Heart left ventricle (tissue), 16 donors: ENCODE data around the gene OSBP2. TPM values are rescaled to one million over a fixed set of nuclear protein-coding genes. Genes with fewer than 3 reads are reported as not detected.
A peak's percentile ranks its signal among the peaks of the same experiment; 100 is the strongest.

Source experiments
- ATAC-seq, 4 donors: fragments of 200-7000 bp; cut with Tn5 transposase; one replicate each; pipeline ENCODE4 v1.9.1; 2020 to 2022; ENCODE audit warnings: moderate library complexity in 4 of 4, mild to moderate bottlenecking in 3 of 4, moderate number of reproducible peaks in 1 of 4
- DNase-seq, 5 donors: peaks; one replicate each; pipeline ENCODE4 v3.0.0-alpha.2; 2020
- H3K27ac ChIP-seq, 12 donors: fragments of 200-600 bp; sonication (generic) in 4 of 12; one replicate each; pipeline versions ENCODE4 v1.5.0 to v1.8.0; 2016 to 2022; ENCODE audit warnings: mild to moderate bottlenecking in 2 of 12
- H3K27me3 ChIP-seq, 9 donors: fragments of 200-600 bp; sonication (generic) in 2 of 9; one replicate each; pipeline versions ENCODE4 v1.5.1 to v1.8.0; 2016 to 2022; ENCODE audit warnings: mild to moderate bottlenecking in 3 of 9
- H3K36me3 ChIP-seq, 9 donors: fragments of 200-600 bp; sonication (generic) in 2 of 9; one replicate each; pipeline versions ENCODE4 v1.5.0 to v1.8.0; 2018 to 2022; ENCODE audit warnings: mild to moderate bottlenecking in 2 of 9
- H3K4me1 ChIP-seq, 12 donors: fragments of 200-600 bp; sonication (generic) in 4 of 12; one replicate each; pipeline versions ENCODE4 v1.5.0 to v1.8.0; 2016 to 2022; ENCODE audit warnings: mild to moderate bottlenecking in 3 of 12
- H3K4me3 ChIP-seq, 12 donors: fragments of 200-600 bp; sonication (generic) in 4 of 12; one replicate each; pipeline versions ENCODE4 v1.5.0 to v1.8.0; 2017 to 2022; ENCODE audit warnings: mild to moderate bottlenecking in 9 of 12, moderate library complexity in 4 of 12
- H3K9me3 ChIP-seq, 12 donors: fragments of 200-600 bp; sonication (generic) in 4 of 12; one replicate each; pipeline versions ENCODE4 v1.5.0 to v1.8.0; 2016 to 2022; ENCODE audit warnings: mild to moderate bottlenecking in 1 of 12
- CTCF ChIP-seq, 12 donors: fragments of 200-600 bp; sonication (generic) in 4 of 12; IDR thresholded peaks; one replicate each; pipeline versions ENCODE4 v1.5.0 to v1.8.0; 2018 to 2022; ENCODE audit warnings: antibody characterized with exemption in 12 of 12, mild to moderate bottlenecking in 5 of 12
- POLR2A ChIP-seq, 2 donors: fragments of 450-650 bp; IDR thresholded peaks; one replicate each; pipeline ENCODE4 v1.6.1; 2017; ENCODE audit warnings: antibody characterized with exemption in 2 of 2, mild to moderate bottlenecking in 2 of 2, moderate library complexity in 2 of 2
- WGBS, 4 donors: extraction: QIAGEN DNeasy Blood & Tissue Kit in 2 of 4; methylation state at CpG; one replicate each; pipeline versions ENCODE4 v1.1.5 to v1.1.7; 2013 to 2018; 5-methylcytosine and 5-hydroxymethylcytosine counted together
- intact Hi-C, 10 donors: fragments of 100-400 bp; cut with DNase I; formaldehyde crosslinking; loops; one replicate each; pipeline versions ENCODE4 v1.11.1 to v1.14.2; 2022
- polyA plus RNA-seq, 2 donors: library from polyadenylated mRNA; stranded (reverse); fragments of 200-250 nt; gene quantifications; one replicate each; pipeline ENCODE4 v1.2.3, GENCODE V29; 2013
- total RNA-seq, 9 donors: library from RNA; depleted of rRNA in 2 of 9; stranded (reverse); fragments of >200 nt in 2 of 9; fragmentation: NEBNext Ultra II Directional in 3 of 9; extraction: Animal tissue kit (Norgen Biotek cat#: 25700) in 3 of 9; gene quantifications; one replicate each; pipeline versions ENCODE4 v1.1.0 to v1.2.4, GENCODE V29; 2016 to 2023
- donor health status: ischemic (EF 13 %, LVEDD 7.1; RV severe dilation, severe dysfunction).
- donor health status: healthy with polysubstance abuse.
- donor health status: DM: no; HTN: yes; CAD: no.
- donor health status: DM: no; HTN: no; CAD: no.
- donor health status: ischemic (EF 25% LVEDD 6.9; RV normal size, moderate dysfunction).
- donor health status: ischemic (EF 25% LVEDD 5.7; RV mildly dilated, moderate dysfunction).
- donor health status: healthy.
- donor health status: DM: yes; HTN: yes; CAD: no.
- donor health status: ischemic (EF 35%, LVEDD 5.7; RV mildly dilated, moderate dysfunction).
- donor health status: nonischemic (EF 11% LVEDD 7.7; RV severe dilation, severe dysfunction).
- donor health status: DM: yes; HTN: yes; CAD: no.
- donor health status: PGD.
- donor health status: ischemic (EF 29% LVEDD 5.4; RV normal size, mild dysfunction).
- donor health status: nonischemic (EF 23%, LVEDD 6.1; RV moderate dilation, normal function).

The OSBP2 gene
- total and polyA plus RNA-seq, 11 donors: 2.0 to 23.5 (median 12.2) TPM

- DNase-seq (peak in 2 of 5 donors; percentile 10 to 34), ATAC-seq (no peak)
- intact Hi-C loops: loop anchor here in 1 of 10 donors (10.0 kb wide), 1 partner anchor 65 kb away; no protein-coding TSS in a partner anchor
- no peaks in the 10 kb centered on the region for H3K27me3 ChIP-seq
- WGBS, 4 donors: 88 to 94% (median 92%) methylated on average over 11 to 15 of the region's 15 CpGs
- H3K4me1 ChIP-seq: no peaks in the 10 kb centered on the region
- TF ChIP-seq POLR2A (IDR thresholded peaks at IDR 0.05) (no peak), CTCF (IDR thresholded peaks at IDR 0.05) (no peak)
- H3K36me3 ChIP-seq: no peaks in the 10 kb centered on the region
- H3K9me3 ChIP-seq: no peaks in the 10 kb centered on the region
- H3K4me3 ChIP-seq: no peak overlapping the region
- H3K27ac ChIP-seq: no peak overlapping the region
These were observed 175.2 kb downstream of the OSBP2 start for GRCh38 chr22:30869667-30870395.

- Histone ChIP-seq H3K27me3 (no peaks in the 10 kb centered on the region), H3K4me1 (peaks cover 0 to 3% (median 0%) of the 10 kb centered on the region in 12 donors), H3K27ac (no peak overlapping the region), H3K4me3 (no peak overlapping the region), H3K36me3 (no peaks in the 10 kb centered on the region), H3K9me3 (no peaks in the 10 kb centered on the region)
- ATAC-seq (no peak), DNase-seq (peak in 2 of 5 donors; percentile 8 to 29)
- WGBS, 4 donors: 89 to 91% (median 91%) methylated on average over 32 to 36 of the region's 36 CpGs
- intact Hi-C loops: loop anchor here in 1 of 10 donors (10.0 kb wide), 1 partner anchor 66 kb away; no protein-coding TSS in a partner anchor
- TF ChIP-seq POLR2A (IDR thresholded peaks at IDR 0.05) (no peak), CTCF (IDR thresholded peaks at IDR 0.05) (no peak)
These were observed 176.0 kb downstream of the OSBP2 start for GRCh38 chr22:30870451-30871345.

GRCh38 chr22:30871391-30872284 is 177.0 kb downstream of the OSBP2 start:
- DNase-seq (peak in 3 of 5 donors; percentile 6 to 14 (median 8)), ATAC-seq (no peak)
- intact Hi-C loops: loop anchor here in 1 of 10 donors (10.0 kb wide), 1 partner anchor 67 kb away; no protein-coding TSS in a partner anchor
- Histone ChIP-seq H3K27me3 (no peaks in the 10 kb centered on the region), H3K4me3 (no peak overlapping the region), H3K36me3 (no peaks in the 10 kb centered on the region), H3K4me1 (peaks cover 0 to 11% (median 6%) of the 10 kb centered on the region in 12 donors), H3K27ac (no peak overlapping the region), H3K9me3 (no peaks in the 10 kb centered on the region)
- TF ChIP-seq CTCF (IDR thresholded peaks at IDR 0.05) (no peak), POLR2A (IDR thresholded peaks at IDR 0.05) (no peak)
- 85 to 93% (median 87%) methylated on average over 11 to 13 of the region's 13 CpGs for WGBS, 4 donors
